ENCODE data around the gene MOB1B. TPM values are rescaled to one million over a fixed set of nuclear protein-coding genes. Genes with fewer than 3 reads are reported as not detected.
"Not testable (repeated sequence)": the region's sequence is repeated elsewhere in the genome, so short reads cannot be mapped to it uniquely, and the experiment has no call there.

Gene MOB1B
- total RNA-seq, 1 experiment from 2014 or later, result 14.5 TPM

- H3K4me3 ChIP-seq, result no peak overlapping the region
- no TSS peak for BruUV-seq (replicated peaks)
- no peaks in the 10 kb centered on the region for H3K9me3 ChIP-seq (ENCODE audit: insufficient read depth, low read depth)
- no peaks in the 10 kb centered on the region for H3F3A ChIP-seq (ENCODE audit: insufficient read depth, low read depth)
- no peak for TF ChIP-seq EZH2 (IDR thresholded peaks at IDR 0.05; ENCODE audit: low read depth)
- TF ChIP-seq CTCF (conservative IDR thresholded peaks at IDR 0.05), result no peak
- H2AFZ ChIP-seq, result no peak overlapping the region
- CTCF ChIA-PET, result no interaction called here
- no peaks in the 10 kb centered on the region for H3K27me3 ChIP-seq (ENCODE audit: insufficient read depth, low read depth)
- H3K27ac ChIP-seq, result no peak overlapping the region
- H3K4me1 ChIP-seq (replicated peaks; ENCODE audit: insufficient read depth), result no peaks in the 10 kb centered on the region
- intact Hi-C loops (cut with micrococcal nuclease; ENCODE audit: unreplicated experiment), result loop anchor here (5.0 kb wide), 1 partner anchor 359 kb away; no protein-coding TSS in a partner anchor
- POLR2A ChIA-PET (ENCODE audit: unreplicated experiment), result no interaction called here
- DNase-seq, result no peak
- H3K9me2 ChIP-seq (ENCODE audit: insufficient read depth), result no peaks in the 10 kb centered on the region
- no peak overlapping the region for H3K4me2 ChIP-seq
- no peaks in the 10 kb centered on the region for H3K36me3 ChIP-seq (ENCODE audit: low read depth)
- no peaks in the 10 kb centered on the region for H4K20me1 ChIP-seq (ENCODE audit: insufficient read depth)
- no peaks in the 10 kb centered on the region for H3K79me2 ChIP-seq (ENCODE audit: low read depth)
Measured at GRCh38 chr4:71011451-71011850, 109.3 kb downstream of the MOB1B start.

GRCh38 chr4:71017391-71017790 lies 115.2 kb downstream of the MOB1B start:
- POLR2A ChIA-PET (ENCODE audit: unreplicated experiment); BruUV-seq (replicated peaks); intact Hi-C loops (cut with micrococcal nuclease; ENCODE audit: unreplicated experiment); H3K9me2 ChIP-seq (ENCODE audit: insufficient read depth); H2AFZ ChIP-seq; DNase-seq; H3K36me3 ChIP-seq (ENCODE audit: low read depth); H3K9me3 ChIP-seq (ENCODE audit: insufficient read depth, low read depth); H3K4me1 ChIP-seq (replicated peaks; ENCODE audit: insufficient read depth); H4K20me1 ChIP-seq (ENCODE audit: insufficient read depth); H3K79me2 ChIP-seq (ENCODE audit: low read depth); H3F3A ChIP-seq (ENCODE audit: insufficient read depth, low read depth); H3K4me2 ChIP-seq; H3K27me3 ChIP-seq (ENCODE audit: insufficient read depth, low read depth); H3K4me3 ChIP-seq; H3K27ac ChIP-seq; CTCF ChIA-PET: not testable (repeated sequence)

DNA sequence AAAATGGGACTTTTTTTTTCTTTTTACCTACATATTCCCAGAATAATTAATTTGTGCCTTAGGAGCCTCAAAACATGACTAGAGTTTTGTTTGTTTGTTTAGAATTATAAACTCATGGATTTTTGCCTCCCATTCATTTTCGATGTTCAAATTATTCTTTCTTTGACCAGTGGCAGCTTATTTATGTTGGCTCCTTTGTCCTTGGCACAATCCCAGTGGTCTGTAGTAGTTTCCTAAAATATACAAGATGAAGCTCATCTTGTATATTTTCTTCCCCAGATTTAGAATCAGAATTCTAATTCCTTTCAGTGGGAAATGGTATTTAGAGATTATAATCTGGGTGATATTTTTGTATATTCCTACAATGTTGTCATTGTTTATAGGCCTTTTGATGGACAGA lies 118.4 kb downstream of the MOB1B start:
- BruUV-seq (replicated peaks), result no TSS peak
- no peaks in the 10 kb centered on the region for H3K9me2 ChIP-seq (ENCODE audit: insufficient read depth)
- no peak overlapping the region for H3K4me3 ChIP-seq
- H3F3A ChIP-seq (ENCODE audit: insufficient read depth, low read depth), result no peaks in the 10 kb centered on the region
- no peaks in the 10 kb centered on the region for H3K27me3 ChIP-seq (ENCODE audit: insufficient read depth, low read depth)
- H4K20me1 ChIP-seq (ENCODE audit: insufficient read depth), result no peaks in the 10 kb centered on the region
- no peak overlapping the region for H3K4me2 ChIP-seq
- H3K36me3 ChIP-seq (ENCODE audit: low read depth), result no peaks in the 10 kb centered on the region
- H2AFZ ChIP-seq, result no peak overlapping the region
- H3K27ac ChIP-seq, result no peak overlapping the region
- H3K4me1 ChIP-seq (replicated peaks; ENCODE audit: insufficient read depth), result no peaks in the 10 kb centered on the region
- no peaks in the 10 kb centered on the region for H3K9me3 ChIP-seq (ENCODE audit: insufficient read depth, low read depth)
- CTCF ChIA-PET, result no interaction called here
- POLR2A ChIA-PET (ENCODE audit: unreplicated experiment), result no interaction called here
- DNase-seq, result no peak
- H3K79me2 ChIP-seq (ENCODE audit: low read depth), result no peaks in the 10 kb centered on the region
- no peak for TF ChIP-seq CTCF (conservative IDR thresholded peaks at IDR 0.05)
- TF ChIP-seq EZH2 (IDR thresholded peaks at IDR 0.05; ENCODE audit: low read depth), result no peak
- intact Hi-C loops (cut with micrococcal nuclease; ENCODE audit: unreplicated experiment), result no loop called here

DNA sequence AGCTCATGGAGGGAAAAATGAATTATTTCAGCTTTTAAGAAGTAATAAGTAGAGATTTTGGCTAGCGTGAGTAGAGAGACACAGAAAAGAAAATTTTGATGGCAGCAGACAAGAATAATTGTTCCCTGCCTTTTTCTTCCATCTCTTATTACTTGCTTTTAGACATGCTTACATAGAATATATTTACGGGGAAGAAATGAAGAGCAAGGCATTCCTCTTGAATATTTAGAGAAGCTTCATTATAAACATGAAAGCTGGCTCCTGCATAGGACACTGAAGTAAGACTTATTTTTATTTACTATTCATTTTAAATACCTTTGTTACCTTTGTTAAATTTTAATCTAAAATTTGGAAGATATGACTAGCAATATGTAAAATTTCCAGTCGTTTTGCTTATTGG lies 123.5 kb downstream of the MOB1B start:
- CTCF ChIA-PET, result no interaction called here

More for the DNA sequence above, 123.5 kb downstream of the MOB1B start:
- no peaks in the 10 kb centered on the region for H3K27me3 ChIP-seq (ENCODE audit: insufficient read depth, low read depth)
- no peak overlapping the region for H3K27ac ChIP-seq
- H3K4me2 ChIP-seq, result no peak overlapping the region
- no peaks in the 10 kb centered on the region for H4K20me1 ChIP-seq (ENCODE audit: insufficient read depth)
- no peaks in the 10 kb centered on the region for H3F3A ChIP-seq (ENCODE audit: insufficient read depth, low read depth)
- no peaks in the 10 kb centered on the region for H3K9me2 ChIP-seq (ENCODE audit: insufficient read depth)
- intact Hi-C loops (cut with micrococcal nuclease; ENCODE audit: unreplicated experiment), result no loop called here
- no peak for DNase-seq
- POLR2A ChIA-PET (ENCODE audit: unreplicated experiment), result no interaction called here
- no peaks in the 10 kb centered on the region for H3K79me2 ChIP-seq (ENCODE audit: low read depth)
- no peak for TF ChIP-seq EZH2 (IDR thresholded peaks at IDR 0.05; ENCODE audit: low read depth)
- TF ChIP-seq CTCF (conservative IDR thresholded peaks at IDR 0.05), result no peak
- H3K4me1 ChIP-seq (replicated peaks; ENCODE audit: insufficient read depth), result no peaks in the 10 kb centered on the region
- H3K9me3 ChIP-seq (ENCODE audit: insufficient read depth, low read depth), result no peaks in the 10 kb centered on the region
- H2AFZ ChIP-seq, result no peak overlapping the region
- no TSS peak for BruUV-seq (replicated peaks)
- no peaks in the 10 kb centered on the region for H3K36me3 ChIP-seq (ENCODE audit: low read depth)
- H3K4me3 ChIP-seq, result no peak overlapping the region
